Nephron (organoid): Measurements from ENCODE around the gene ZNF616.
A peak's percentile ranks its signal among the peaks of the same experiment; 100 is the strongest.

Experiments used
- H3K27ac Mint-ChIP-seq, 3 experiments: 2 replicates each; pipeline ENCODE4 v1.8.0; 2020; ENCODE audit warnings: mixed read lengths in 3 of 3, mild to moderate bottlenecking in 2 of 3, moderate library complexity in 1 of 3
- H3K27me3 Mint-ChIP-seq: 2 replicates; pipeline ENCODE4 v1.8.0; 2021; ENCODE audit warnings: low read depth, mild to moderate bottlenecking, moderate library complexity, mixed read lengths
- H3K36me3 Mint-ChIP-seq: 2 replicates; pipeline ENCODE4 v1.8.0; 2020; ENCODE audit warnings: low read depth, mixed read lengths
- H3K4me1 Mint-ChIP-seq: 2 replicates; pipeline ENCODE4 v1.8.0; 2020; ENCODE audit warnings: mixed read lengths
- H3K4me3 Mint-ChIP-seq, 3 experiments: 2 replicates each; pipeline ENCODE4 v1.8.0; 2020; ENCODE audit warnings: mild to moderate bottlenecking in 3 of 3, mixed read lengths in 3 of 3, moderate library complexity in 2 of 3
- H3K9me3 Mint-ChIP-seq: 2 replicates; pipeline ENCODE4 v1.8.0; 2020; ENCODE audit warnings: mixed read lengths
- CTCF ChIP-seq, 3 experiments: fragments of 200-600 bp; sonication (generic); IDR thresholded peaks; one replicate each; pipeline ENCODE4 v1.5.0; 2021; ENCODE audit warnings: antibody characterized with exemption in 3 of 3; ENCODE audit not compliant: unreplicated experiment in 3 of 3

ZNF616 gene

GRCh38 chr19:52171321-52172169 lies 31.8 kb upstream of the ZNF616 start, which contains the start of gene ZNF836:
ZNF836 (minus strand) TSS chr19:52171621; CDS start chr19:52168072, 3,549 bp downstream.
- H3K9me3 Mint-ChIP-seq, result peaks cover 8% of the 10 kb centered on the region
- peak within 1 kb of the TSS; percentile 94 to 97 (median 96) for H3K4me3 Mint-ChIP-seq
- TF ChIP-seq CTCF (IDR thresholded peaks at IDR 0.05; ENCODE audit: unreplicated experiment in 3 of 3), result no peak
- peak within 1 kb of the TSS; percentile 94 to 99 (median 98) for H3K27ac Mint-ChIP-seq
- peaks cover 17% of the 10 kb centered on the region for H3K4me1 Mint-ChIP-seq
- H3K27me3 Mint-ChIP-seq, result no peaks in the 10 kb centered on the region
- peaks cover 45% of the 10 kb centered on the region for H3K36me3 Mint-ChIP-seq

DNA sequence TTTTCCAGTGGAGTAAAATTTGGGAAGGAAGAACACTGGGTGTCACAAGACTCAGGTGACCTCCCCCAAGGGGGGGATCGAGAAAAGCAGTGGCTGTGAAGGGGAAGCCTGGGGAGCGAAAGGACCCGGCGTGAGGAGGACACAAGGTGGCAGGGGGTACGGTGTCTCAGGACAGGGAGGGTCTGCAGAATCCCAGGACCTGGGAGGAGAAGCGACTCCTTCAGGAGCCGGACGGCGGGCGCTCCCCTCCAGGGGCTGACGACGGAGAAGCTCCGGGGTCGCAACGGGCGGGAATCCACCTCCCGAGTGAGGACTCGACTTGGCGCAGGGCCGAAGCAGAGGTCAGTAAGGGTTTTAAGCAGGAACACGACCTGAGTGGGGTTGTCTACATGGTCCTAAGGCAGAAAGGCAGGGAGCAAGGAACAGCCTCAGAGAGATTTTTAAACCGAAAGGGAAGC lies 31.2 kb upstream of the ZNF616 start:
- Mint-ChIP-seq H3K27me3 (no peaks in the 10 kb centered on the region), H3K36me3 (peaks cover 45% of the 10 kb centered on the region), H3K27ac (peak overlapping the region; percentile 94 to 99 (median 98)), H3K4me3 (peak overlapping the region; percentile 94 to 97 (median 96)), H3K9me3 (peaks cover 8% of the 10 kb centered on the region), H3K4me1 (peaks cover 17% of the 10 kb centered on the region)
- TF ChIP-seq CTCF (IDR thresholded peaks at IDR 0.05; ENCODE audit: unreplicated experiment in 3 of 3), result no peak

- Mint-ChIP-seq H3K36me3 (peaks cover 50% of the 10 kb centered on the region), H3K4me1 (peaks cover 17% of the 10 kb centered on the region), H3K4me3 (peak overlapping the region; percentile 94 to 97 (median 96)), H3K27me3 (no peaks in the 10 kb centered on the region), H3K27ac (peak overlapping the region; percentile 94 to 99 (median 98)), H3K9me3 (peaks cover 11% of the 10 kb centered on the region)
- no peak for TF ChIP-seq CTCF (IDR thresholded peaks at IDR 0.05; ENCODE audit: unreplicated experiment in 3 of 3)
Observed at GRCh38 chr19:52170304-52170703, 30.6 kb upstream of the ZNF616 start.

DNA sequence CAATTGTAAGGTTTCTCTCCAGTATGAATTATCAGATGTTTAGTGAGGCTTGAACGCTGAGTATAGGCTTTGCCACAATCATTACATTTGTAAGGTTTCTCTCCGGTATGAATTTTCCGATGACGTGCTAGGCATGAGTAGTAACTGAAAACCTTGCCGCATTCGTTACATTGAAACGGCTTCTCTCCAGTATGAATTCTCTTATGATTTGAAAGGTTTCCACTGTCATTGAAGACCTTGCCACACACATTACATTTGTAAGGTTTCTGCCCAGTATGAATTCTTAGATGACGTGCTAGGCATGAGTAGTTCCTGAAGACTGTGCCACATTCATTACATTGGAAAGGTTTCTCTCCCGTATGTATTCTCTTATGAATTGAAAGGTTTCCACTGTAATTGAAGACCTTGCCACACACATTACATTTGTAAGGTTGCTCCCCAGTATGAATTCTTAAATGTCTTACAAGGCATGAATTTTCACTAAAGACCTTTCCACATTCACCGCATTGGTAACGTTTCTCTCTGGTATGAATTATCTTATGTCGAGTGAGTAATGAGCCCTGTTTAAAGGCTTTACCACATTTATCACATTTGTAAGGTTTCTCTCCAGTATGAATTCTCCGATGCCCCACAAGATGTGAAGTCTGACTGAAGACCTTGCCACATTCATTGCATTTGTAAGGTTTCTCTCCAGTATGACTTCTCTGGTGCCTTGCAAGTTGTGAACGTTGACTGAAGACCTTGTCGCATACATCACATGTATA lies 16.0 kb upstream of the ZNF616 start:
- TF ChIP-seq CTCF (IDR thresholded peaks at IDR 0.05; ENCODE audit: unreplicated experiment in 3 of 3), result no peak
- Mint-ChIP-seq H3K4me1 (no peaks in the 10 kb centered on the region), H3K9me3 (peaks cover 83% of the 10 kb centered on the region), H3K27me3 (no peaks in the 10 kb centered on the region), H3K4me3 (no peak overlapping the region), H3K36me3 (peaks cover 95% of the 10 kb centered on the region), H3K27ac (no peak overlapping the region)

DNA sequence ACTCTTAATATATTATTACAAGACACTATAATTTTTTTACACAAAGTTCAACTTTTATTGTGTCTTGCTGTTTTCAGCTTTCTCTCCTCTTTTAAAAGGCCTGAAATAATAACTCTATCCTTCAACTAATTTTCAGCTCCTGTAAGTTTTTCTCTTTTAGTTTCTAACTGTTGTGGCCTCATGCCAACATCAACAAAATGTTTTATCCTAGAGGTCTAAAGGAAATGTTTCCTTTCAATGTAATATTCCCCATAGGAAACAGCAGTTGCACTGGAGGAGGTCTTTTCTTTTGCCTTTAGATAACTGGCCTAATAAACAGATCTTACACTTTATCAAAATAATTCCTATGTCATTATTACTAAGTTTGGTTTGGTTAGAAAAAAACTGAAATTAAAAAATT lies 8.5 kb upstream of the ZNF616 start:
- H3K4me3 Mint-ChIP-seq, result no peak overlapping the region
- no peak overlapping the region for H3K27ac Mint-ChIP-seq
- no peaks in the 10 kb centered on the region for H3K27me3 Mint-ChIP-seq
- H3K4me1 Mint-ChIP-seq, result no peaks in the 10 kb centered on the region
- TF ChIP-seq CTCF (IDR thresholded peaks at IDR 0.05; ENCODE audit: unreplicated experiment in 3 of 3), result no peak
- peaks cover 50% of the 10 kb centered on the region for H3K9me3 Mint-ChIP-seq
- H3K36me3 Mint-ChIP-seq, result peaks cover 57% of the 10 kb centered on the region
